Nephron (organoid): ENCODE results near the gene CNOT11.
"Not testable (repeated sequence)": the region's sequence is repeated elsewhere in the genome, so short reads cannot be mapped to it uniquely, and the experiment has no call there.

Experiments
- H3K27ac Mint-ChIP-seq, 3 experiments: 2 replicates each; pipeline ENCODE4 v1.8.0; 2020; ENCODE audit warnings: mixed read lengths in 3 of 3, mild to moderate bottlenecking in 2 of 3, moderate library complexity in 1 of 3
- H3K27me3 Mint-ChIP-seq: 2 replicates; pipeline ENCODE4 v1.8.0; 2021; ENCODE audit warnings: low read depth, mild to moderate bottlenecking, moderate library complexity, mixed read lengths
- H3K36me3 Mint-ChIP-seq: 2 replicates; pipeline ENCODE4 v1.8.0; 2020; ENCODE audit warnings: low read depth, mixed read lengths
- H3K4me1 Mint-ChIP-seq: 2 replicates; pipeline ENCODE4 v1.8.0; 2020; ENCODE audit warnings: mixed read lengths
- H3K4me3 Mint-ChIP-seq, 3 experiments: 2 replicates each; pipeline ENCODE4 v1.8.0; 2020; ENCODE audit warnings: mild to moderate bottlenecking in 3 of 3, mixed read lengths in 3 of 3, moderate library complexity in 2 of 3
- H3K9me3 Mint-ChIP-seq: 2 replicates; pipeline ENCODE4 v1.8.0; 2020; ENCODE audit warnings: mixed read lengths
- CTCF ChIP-seq, 3 experiments: fragments of 200-600 bp; sonication (generic); IDR thresholded peaks; one replicate each; pipeline ENCODE4 v1.5.0; 2021; ENCODE audit warnings: antibody characterized with exemption in 3 of 3; ENCODE audit not compliant: unreplicated experiment in 3 of 3

CNOT11 gene

GRCh38 chr2:101234169-101234938 is 18.3 kb upstream of the CNOT11 start:
- Mint-ChIP-seq H3K4me1 (peaks cover 17% of the 10 kb centered on the region), H3K4me3 (no peak overlapping the region), H3K9me3 (peaks cover 2% of the 10 kb centered on the region), H3K36me3 (peaks cover 7% of the 10 kb centered on the region), H3K27me3 (no peaks in the 10 kb centered on the region), H3K27ac (peak overlapping the region in 1 of 3 experiments; percentile 83)
- no peak for TF ChIP-seq CTCF (IDR thresholded peaks at IDR 0.05; ENCODE audit: unreplicated experiment in 3 of 3)

- not testable (repeated sequence) for H3K36me3 Mint-ChIP-seq, H3K9me3 Mint-ChIP-seq, H3K27ac Mint-ChIP-seq, H3K4me3 Mint-ChIP-seq, H3K27me3 Mint-ChIP-seq
- peaks cover 31% of the 10 kb centered on the region for H3K4me1 Mint-ChIP-seq
Measured at GRCh38 chr2:101235956-101236355, 16.7 kb upstream of the CNOT11 start.

GRCh38 chr2:101237944-101238343 is 14.7 kb upstream of the CNOT11 start:
- not testable (repeated sequence) for H3K27me3 Mint-ChIP-seq, H3K36me3 Mint-ChIP-seq, H3K9me3 Mint-ChIP-seq
- Mint-ChIP-seq H3K4me3 (peak overlapping the region in 1 of 3 experiments; percentile 67), H3K27ac (peak overlapping the region; percentile 78 to 99 (median 97)), H3K4me1 (peaks cover 45% of the 10 kb centered on the region)

GRCh38 chr2:101238930-101239759 is 13.5 kb upstream of the CNOT11 start:
- Mint-ChIP-seq H3K27me3 (no peaks in the 10 kb centered on the region), H3K9me3 (peaks cover 4% of the 10 kb centered on the region), H3K4me3 (peak overlapping the region in 2 of 3 experiments; percentile 31 to 58), H3K27ac (peak overlapping the region; percentile 97 to 99 (median 98)), H3K36me3 (peaks cover 4% of the 10 kb centered on the region), H3K4me1 (peaks cover 45% of the 10 kb centered on the region)
- no peak for TF ChIP-seq CTCF (IDR thresholded peaks at IDR 0.05; ENCODE audit: unreplicated experiment in 3 of 3)

- Mint-ChIP-seq H3K4me1 (peaks cover 45% of the 10 kb centered on the region), H3K4me3 (peak overlapping the region in 1 of 3 experiments; percentile 26), H3K27ac (peak overlapping the region; percentile 97 to 99 (median 98))
- not testable (repeated sequence) for H3K36me3 Mint-ChIP-seq, H3K27me3 Mint-ChIP-seq, H3K9me3 Mint-ChIP-seq
Measured at GRCh38 chr2:101239760-101240118, 12.9 kb upstream of the CNOT11 start.

- Mint-ChIP-seq H3K4me3 (peak overlapping the region in 1 of 3 experiments; percentile 10), H3K4me1 (peaks cover 45% of the 10 kb centered on the region), H3K27ac (peak overlapping the region; percentile 97 to 99 (median 98))
- not testable (repeated sequence) for H3K27me3 Mint-ChIP-seq, H3K9me3 Mint-ChIP-seq, H3K36me3 Mint-ChIP-seq
- TF ChIP-seq CTCF (IDR thresholded peaks at IDR 0.05; ENCODE audit: unreplicated experiment in 3 of 3): peak; percentile 27 to 37 (median 36)
Measured at GRCh38 chr2:101240694-101241093, 12.0 kb upstream of the CNOT11 start.

- no peak for TF ChIP-seq CTCF (IDR thresholded peaks at IDR 0.05; ENCODE audit: unreplicated experiment in 3 of 3)
- H3K27me3 Mint-ChIP-seq: no peaks in the 10 kb centered on the region
- H3K4me1 Mint-ChIP-seq: peaks cover 45% of the 10 kb centered on the region
- H3K36me3 Mint-ChIP-seq: peaks cover 4% of the 10 kb centered on the region
- peaks cover 4% of the 10 kb centered on the region for H3K9me3 Mint-ChIP-seq
- peak overlapping the region in 1 of 3 experiments; percentile 45 for H3K4me3 Mint-ChIP-seq
- peak overlapping the region; percentile 80 to 99 (median 97) for H3K27ac Mint-ChIP-seq
Measured at GRCh38 chr2:101241158-101241557, 11.5 kb upstream of the CNOT11 start.

- not testable (repeated sequence) for H3K9me3 Mint-ChIP-seq, H3K36me3 Mint-ChIP-seq, H3K4me3 Mint-ChIP-seq, H3K27me3 Mint-ChIP-seq
- peak overlapping the region in 1 of 3 experiments; percentile 79 for H3K27ac Mint-ChIP-seq
- H3K4me1 Mint-ChIP-seq: peaks cover 28% of the 10 kb centered on the region
Measured at GRCh38 chr2:101244373-101244772, 8.3 kb upstream of the CNOT11 start.

- H3K36me3 Mint-ChIP-seq, H3K27me3 Mint-ChIP-seq, H3K4me3 Mint-ChIP-seq, H3K9me3 Mint-ChIP-seq: not testable (repeated sequence)
- Mint-ChIP-seq H3K4me1 (peaks cover 24% of the 10 kb centered on the region), H3K27ac (peak overlapping the region in 1 of 3 experiments; percentile 79)
Measured at GRCh38 chr2:101244899-101245298, 7.8 kb upstream of the CNOT11 start.

- peak overlapping the region; percentile 84 to 90 (median 90) for H3K27ac Mint-ChIP-seq
- H3K27me3 Mint-ChIP-seq, H3K36me3 Mint-ChIP-seq, H3K4me3 Mint-ChIP-seq, H3K9me3 Mint-ChIP-seq: not testable (repeated sequence)
- H3K4me1 Mint-ChIP-seq: peaks cover 19% of the 10 kb centered on the region
Measured at GRCh38 chr2:101245468-101245867, 7.2 kb upstream of the CNOT11 start.
